Measurements from ENCODE around the gene ZNF19. TPM values are rescaled to one million over a fixed set of nuclear protein-coding genes. Genes with fewer than 3 reads are reported as not detected.

ZNF19 gene
- total RNA-seq, 1 experiment from 2014 or later, result 5.4 TPM

GRCh38 chr16:71528863-71529262 is 39.7 kb upstream of the ZNF19 start:
- no peak for DNase-seq (ENCODE audit: low read depth, low spot score)
- no peak for ATAC-seq
- TF ChIP-seq EZH2 (IDR thresholded peaks at IDR 0.05) (no peak), POLR2AphosphoS5 (IDR thresholded peaks at IDR 0.05; ENCODE audit: low read depth, low read length) (no peak), REST (IDR thresholded peaks at IDR 0.05; ENCODE audit: low read depth) (no peak), RAD21 (IDR thresholded peaks at IDR 0.05; ENCODE audit: low read depth) (no peak), JUND (IDR thresholded peaks at IDR 0.05) (no peak), EGR1 (IDR thresholded peaks at IDR 0.05; ENCODE audit: low read depth) (no peak), SRF (IDR thresholded peaks at IDR 0.05; ENCODE audit: low read depth) (no peak), MAX (IDR thresholded peaks at IDR 0.05) (no peak), SIN3A (IDR thresholded peaks at IDR 0.05; ENCODE audit: low read depth) (no peak), ZBTB33 (IDR thresholded peaks at IDR 0.05; ENCODE audit: extremely low read depth, insufficient replicate concordance, low read length) (no peak), TCF7L2 (IDR thresholded peaks at IDR 0.05; ENCODE audit: borderline replicate concordance, extremely low read depth, insufficient read depth, insufficient read length) (no peak), FOSL1 (IDR thresholded peaks at IDR 0.05; ENCODE audit: low read depth) (no peak), ELF1 (IDR thresholded peaks at IDR 0.05; ENCODE audit: borderline replicate concordance, low read depth) (no peak), ZFX (IDR thresholded peaks at IDR 0.05) (no peak), POLR2A (IDR thresholded peaks at IDR 0.05; ENCODE audit: borderline replicate concordance, extremely low read depth, insufficient read depth, insufficient read length) (no peak), EZH2phosphoT487 (IDR thresholded peaks at IDR 0.05; ENCODE audit: borderline replicate concordance) (no peak)
- TF ChIP-seq, protein P1, sequence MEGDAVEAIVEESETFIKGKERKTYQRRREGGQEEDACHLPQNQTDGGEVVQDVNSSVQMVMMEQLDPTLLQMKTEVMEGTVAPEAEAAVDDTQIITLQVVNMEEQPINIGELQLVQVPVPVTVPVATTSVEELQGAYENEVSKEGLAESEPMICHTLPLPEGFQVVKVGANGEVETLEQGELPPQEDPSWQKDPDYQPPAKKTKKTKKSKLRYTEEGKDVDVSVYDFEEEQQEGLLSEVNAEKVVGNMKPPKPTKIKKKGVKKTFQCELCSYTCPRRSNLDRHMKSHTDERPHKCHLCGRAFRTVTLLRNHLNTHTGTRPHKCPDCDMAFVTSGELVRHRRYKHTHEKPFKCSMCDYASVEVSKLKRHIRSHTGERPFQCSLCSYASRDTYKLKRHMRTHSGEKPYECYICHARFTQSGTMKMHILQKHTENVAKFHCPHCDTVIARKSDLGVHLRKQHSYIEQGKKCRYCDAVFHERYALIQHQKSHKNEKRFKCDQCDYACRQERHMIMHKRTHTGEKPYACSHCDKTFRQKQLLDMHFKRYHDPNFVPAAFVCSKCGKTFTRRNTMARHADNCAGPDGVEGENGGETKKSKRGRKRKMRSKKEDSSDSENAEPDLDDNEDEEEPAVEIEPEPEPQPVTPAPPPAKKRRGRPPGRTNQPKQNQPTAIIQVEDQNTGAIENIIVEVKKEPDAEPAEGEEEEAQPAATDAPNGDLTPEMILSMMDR (IDR thresholded peaks at IDR 0.05 in 2 of 3, conservative IDR thresholded peaks at IDR 0.05 in 1 of 3; ENCODE audit: borderline replicate concordance in 1 of 3, insufficient read depth in 1 of 3, low read depth in 2 of 3, low read length in 2 of 3), result no peak
- Histone ChIP-seq H3K36me3 (ENCODE audit: control insufficient read depth in 1 of 2, insufficient read depth in 2 of 2, low read length in 2 of 2) (no peaks in the 10 kb centered on the region), H3K9me3 (ENCODE audit: control insufficient read depth in 1 of 2, insufficient read depth in 1 of 2, low read depth in 1 of 2, low read length in 2 of 2) (no peaks in the 10 kb centered on the region), H3K79me2 (ENCODE audit: insufficient read depth, low read length) (no peaks in the 10 kb centered on the region), H3K4me3 (replicated peaks in 1 of 2; ENCODE audit: low read depth in 1 of 2, low read length in 2 of 2) (no peak overlapping the region), H3K4me1 (ENCODE audit: control insufficient read depth in 1 of 2, insufficient read depth in 2 of 2, low read length in 2 of 2) (peaks cover 0 to 19% of the 10 kb centered on the region in 2 experiments; a peak in 2 of 4 replicates), H3K4me2 (ENCODE audit: low read length) (no peak overlapping the region), H2AFZ (ENCODE audit: low read depth, low read length, poor library complexity, severe bottlenecking) (no peak overlapping the region), H3K27me3 (ENCODE audit: insufficient read depth, low read length) (no peaks in the 10 kb centered on the region), H3K27ac (ENCODE audit: low read depth, low read length) (no peak overlapping the region), H3K9ac (ENCODE audit: low read length) (no peak overlapping the region), H3K9me2 (ENCODE audit: insufficient read depth) (no peaks in the 10 kb centered on the region), H4K20me1 (ENCODE audit: insufficient read depth) (no peaks in the 10 kb centered on the region)
- intact Hi-C loops (cut with micrococcal nuclease), result no loop called here
- RAD21 ChIA-PET (ENCODE audit: low non-redundant PET in 1 of 2, low total read pairs in 2 of 2, uncharacterized antibody in 2 of 2, unreplicated experiment in 2 of 2), result no interaction called here
- no TSS peak for BruUV-seq (replicated peaks)
- POLR2A ChIA-PET, result no interaction called here
- CTCF ChIA-PET, result no interaction called here
